ENCODE results near the gene STK11IP. TPM values are rescaled to one million over a fixed set of nuclear protein-coding genes. Genes with fewer than 3 reads are reported as not detected.

The STK11IP gene
- total RNA-seq, 1 experiment from 2014 or later: 35.6 TPM

DNA sequence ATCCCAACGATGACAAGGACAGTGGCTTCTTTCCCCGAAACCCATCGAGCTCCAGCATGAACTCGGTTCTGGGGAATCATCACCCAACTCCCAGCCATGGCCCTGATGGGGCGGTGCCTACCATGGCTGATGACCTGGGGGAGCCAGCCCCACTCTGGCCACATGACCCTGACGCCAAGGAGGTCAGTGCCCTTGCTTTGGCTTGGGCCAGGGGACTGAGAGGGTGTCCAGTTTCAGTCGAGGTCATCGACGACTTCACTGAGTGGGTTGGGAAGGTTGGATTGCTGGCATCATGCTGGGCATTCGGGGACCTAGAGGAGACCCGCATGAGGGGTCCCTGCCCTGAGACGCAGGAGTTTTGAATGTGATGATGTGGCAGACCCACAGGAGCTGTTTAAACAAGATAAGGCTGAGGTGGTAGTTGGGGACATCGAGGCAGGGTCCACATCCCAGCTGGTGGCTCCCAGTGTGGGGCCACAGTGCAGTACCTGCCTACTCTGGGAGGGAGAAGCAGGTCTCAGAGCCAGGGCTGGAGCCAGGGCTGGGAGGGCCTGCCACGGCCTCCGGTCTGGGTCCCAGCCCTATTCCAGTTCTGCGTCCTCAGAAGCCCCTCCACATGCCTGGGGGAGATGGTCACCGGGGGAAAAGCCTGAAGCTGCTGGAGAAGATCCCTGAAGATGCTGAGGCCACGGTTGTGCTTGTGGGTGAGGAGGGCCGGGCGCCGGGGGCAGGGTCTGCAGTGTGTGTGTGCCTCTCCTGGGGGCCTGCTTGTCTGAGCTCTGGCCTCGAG is 35.8 kb downstream of the STK11IP start:
- no peak for DNase-seq (ENCODE audit: low spot score)
- CTCF ChIA-PET: no interaction called here
- BruUV-seq (replicated peaks): no TSS peak
- H3K4me3 ChIP-seq (ENCODE audit: low read depth, low read length, poor library complexity, severe bottlenecking): no peak overlapping the region
- no peak overlapping the region for H3K27ac ChIP-seq (ENCODE audit: low read depth, low read length, poor library complexity, severe bottlenecking)
- no peaks in the 10 kb centered on the region for H3K4me1 ChIP-seq (ENCODE audit: insufficient read depth, low read length, poor library complexity, severe bottlenecking)
- intact Hi-C loops (cut with micrococcal nuclease; ENCODE audit: unreplicated experiment): no loop called here
- TF ChIP-seq, protein P1, sequence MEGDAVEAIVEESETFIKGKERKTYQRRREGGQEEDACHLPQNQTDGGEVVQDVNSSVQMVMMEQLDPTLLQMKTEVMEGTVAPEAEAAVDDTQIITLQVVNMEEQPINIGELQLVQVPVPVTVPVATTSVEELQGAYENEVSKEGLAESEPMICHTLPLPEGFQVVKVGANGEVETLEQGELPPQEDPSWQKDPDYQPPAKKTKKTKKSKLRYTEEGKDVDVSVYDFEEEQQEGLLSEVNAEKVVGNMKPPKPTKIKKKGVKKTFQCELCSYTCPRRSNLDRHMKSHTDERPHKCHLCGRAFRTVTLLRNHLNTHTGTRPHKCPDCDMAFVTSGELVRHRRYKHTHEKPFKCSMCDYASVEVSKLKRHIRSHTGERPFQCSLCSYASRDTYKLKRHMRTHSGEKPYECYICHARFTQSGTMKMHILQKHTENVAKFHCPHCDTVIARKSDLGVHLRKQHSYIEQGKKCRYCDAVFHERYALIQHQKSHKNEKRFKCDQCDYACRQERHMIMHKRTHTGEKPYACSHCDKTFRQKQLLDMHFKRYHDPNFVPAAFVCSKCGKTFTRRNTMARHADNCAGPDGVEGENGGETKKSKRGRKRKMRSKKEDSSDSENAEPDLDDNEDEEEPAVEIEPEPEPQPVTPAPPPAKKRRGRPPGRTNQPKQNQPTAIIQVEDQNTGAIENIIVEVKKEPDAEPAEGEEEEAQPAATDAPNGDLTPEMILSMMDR (conservative IDR thresholded peaks at IDR 0.05; ENCODE audit: low read depth, low read length): no peak
- TF ChIP-seq EZH2 (IDR thresholded peaks at IDR 0.05; ENCODE audit: borderline replicate concordance, low read depth, low read length, poor library complexity, severe bottlenecking): no peak
- no peaks in the 10 kb centered on the region for H3K9me3 ChIP-seq (ENCODE audit: low read depth, low read length, poor library complexity, severe bottlenecking)
- POLR2A ChIA-PET (ENCODE audit: low non-redundant PET): no interaction called here
- H3K36me3 ChIP-seq (ENCODE audit: insufficient read depth, low read length, poor library complexity, severe bottlenecking): no peaks in the 10 kb centered on the region
- H3K27me3 ChIP-seq (replicated peaks; ENCODE audit: insufficient read depth, low read depth, low read length, poor library complexity): no peaks in the 10 kb centered on the region

- no peaks in the 10 kb centered on the region for H3K27me3 ChIP-seq (replicated peaks; ENCODE audit: insufficient read depth, low read depth, low read length, poor library complexity)
- no peak overlapping the region for H3K27ac ChIP-seq (ENCODE audit: low read depth, low read length, poor library complexity, severe bottlenecking)
- H3K9me3 ChIP-seq (ENCODE audit: low read depth, low read length, poor library complexity, severe bottlenecking): no peaks in the 10 kb centered on the region
- no peak for DNase-seq (ENCODE audit: low spot score)
- BruUV-seq (replicated peaks): no TSS peak
- H3K4me1 ChIP-seq (ENCODE audit: insufficient read depth, low read length, poor library complexity, severe bottlenecking): no peaks in the 10 kb centered on the region
- H3K4me3 ChIP-seq (ENCODE audit: low read depth, low read length, poor library complexity, severe bottlenecking): no peak overlapping the region
- no peaks in the 10 kb centered on the region for H3K36me3 ChIP-seq (ENCODE audit: insufficient read depth, low read length, poor library complexity, severe bottlenecking)
- POLR2A ChIA-PET (ENCODE audit: low non-redundant PET): no interaction called here
- TF ChIP-seq EZH2 (IDR thresholded peaks at IDR 0.05; ENCODE audit: borderline replicate concordance, low read depth, low read length, poor library complexity, severe bottlenecking): no peak
- TF ChIP-seq, protein P1 (conservative IDR thresholded peaks at IDR 0.05; ENCODE audit: low read depth, low read length): no peak
- intact Hi-C loops (cut with micrococcal nuclease; ENCODE audit: unreplicated experiment): no loop called here
- CTCF ChIA-PET: no interaction called here
Measured at GRCh38 chr2:219634171-219634940, 36.7 kb downstream of the STK11IP start.

- H3K9me3 ChIP-seq (ENCODE audit: low read depth, low read length, poor library complexity, severe bottlenecking): no peaks in the 10 kb centered on the region
- intact Hi-C loops (cut with micrococcal nuclease; ENCODE audit: unreplicated experiment): no loop called here
- H3K4me1 ChIP-seq (ENCODE audit: insufficient read depth, low read length, poor library complexity, severe bottlenecking): no peaks in the 10 kb centered on the region
- no peak overlapping the region for H3K27ac ChIP-seq (ENCODE audit: low read depth, low read length, poor library complexity, severe bottlenecking)
- TF ChIP-seq, protein P1 (conservative IDR thresholded peaks at IDR 0.05; ENCODE audit: low read depth, low read length): no peak
- no peak for TF ChIP-seq EZH2 (IDR thresholded peaks at IDR 0.05; ENCODE audit: borderline replicate concordance, low read depth, low read length, poor library complexity, severe bottlenecking)
- H3K4me3 ChIP-seq (ENCODE audit: low read depth, low read length, poor library complexity, severe bottlenecking): no peak overlapping the region
- H3K27me3 ChIP-seq (replicated peaks; ENCODE audit: insufficient read depth, low read depth, low read length, poor library complexity): no peaks in the 10 kb centered on the region
- ChIA-PET POLR2A (ENCODE audit: low non-redundant PET) (no interaction called here), CTCF (no interaction called here)
- DNase-seq (ENCODE audit: low spot score): no peak
- BruUV-seq (replicated peaks): no TSS peak
- H3K36me3 ChIP-seq (ENCODE audit: insufficient read depth, low read length, poor library complexity, severe bottlenecking): no peaks in the 10 kb centered on the region
Measured at GRCh38 chr2:219634951-219635751, 37.5 kb downstream of the STK11IP start.
